HepG2 (cell line): ENCODE results near the gene LIME1. TPM values are rescaled to one million over a fixed set of nuclear protein-coding genes. Genes with fewer than 3 reads are reported as not detected.
A peak's percentile ranks its signal among the peaks of the same experiment; 100 is the strongest.

Source experiments
- ATAC-seq: fragments of 200-7000 bp; cut with Tn5 transposase; 3 replicates; pipeline ENCODE4 v1.9.1; 2020; ENCODE audit warnings: mild to moderate bottlenecking, moderate library complexity
- BruUV-seq: library from RNA; stranded (reverse); fragments of 400-500 nt; replicated peaks from 2 replicates; lab custom pipeline; 2021; lab: Mats Ljungman, UMichigan
- CTCF ChIA-PET: fragments of 300-600 bp; formaldehyde crosslinking; extraction: SDS; loops from one replicate; lab custom pipeline; 2021; ENCODE audit warnings: low total read pairs, inconsistent platforms, low intra/inter-chr PET ratio; lab: Yijun Ruan, JAX
- POLR2A ChIA-PET: fragments of 350-600 bp; sonication (Branson Sonifier 250); formaldehyde crosslinking; loops from one replicate; lab custom pipeline; 2020; ENCODE audit warnings: antibody characterized with exemption, inconsistent platforms; lab: Yijun Ruan, JAX
- DNase-seq: peaks from one replicate; pipeline ENCODE4 v3.0.0-alpha.2; 2015; ENCODE audit warnings: low spot score
- FAIRE-seq: peaks from 3 replicates; lab custom pipeline; 2011; peaks lifted over from hg19 to GRCh38; lab: Jason Lieb, UNC
- H2AFZ ChIP-seq: one replicate; pipeline ENCODE4 v1.6.1; 2011; ENCODE audit warnings: low read length, inconsistent platforms
- H3K27ac ChIP-seq: fragments of 300-600 bp; 3 replicates; pipeline ENCODE4 v1.8.0; 2011; ENCODE audit warnings: mixed run types, mild to moderate bottlenecking, mixed read lengths, low read length, inconsistent platforms; ENCODE audit not compliant: insufficient read depth; ENCODE audit errors: extremely low read length
- H3K27me3 ChIP-seq, 2 experiments: fragments of 200-600 bp in 1 of 2; 2 replicates in 1 of 2; 3 replicates in 1 of 2; pipeline versions ENCODE4 v1.6.0 to v1.8.0; 2011; ENCODE audit warnings: low read length in 2 of 2, mild to moderate bottlenecking in 2 of 2, moderate library complexity in 2 of 2, inconsistent platforms in 1 of 2; ENCODE audit not compliant: insufficient read depth in 2 of 2, control insufficient read depth in 1 of 2
- H3K36me3 ChIP-seq, 2 experiments: fragments of 200-600 bp in 1 of 2; replicated peaks in 1 of 2; 2 replicates in 1 of 2; 3 replicates in 1 of 2; pipeline versions ENCODE4 v1.5.1 to v1.8.0; 2011; ENCODE audit warnings: low read length in 2 of 2, inconsistent platforms in 1 of 2; ENCODE audit not compliant: insufficient read depth in 2 of 2, control insufficient read depth in 1 of 2
- H3K4me1 ChIP-seq: 2 replicates; pipeline ENCODE4 v1.5.1; 2012; ENCODE audit warnings: low read length, inconsistent platforms; ENCODE audit not compliant: insufficient read depth
- H3K4me2 ChIP-seq: 2 replicates; pipeline ENCODE4 v1.6.0; 2011; ENCODE audit warnings: low read depth, low read length, inconsistent platforms
- H3K4me3 ChIP-seq, 3 experiments: fragments of 200-600 bp in 1 of 3; sonication (generic), shearing (Covaris generic) in 1 of 3; replicated peaks in 1 of 3; 2 replicates each; pipeline ENCODE4 v1.5.1; 2011 to 2016; ENCODE audit warnings: low read length in 3 of 3, inconsistent platforms in 2 of 3, low read depth in 2 of 3, mild to moderate bottlenecking in 2 of 3, control low read depth in 1 of 3, mixed read lengths in 1 of 3; ENCODE audit not compliant: insufficient read depth in 1 of 3
- H3K79me2 ChIP-seq: one replicate; pipeline ENCODE4 v1.6.1; 2011; ENCODE audit warnings: low read length, inconsistent platforms; ENCODE audit not compliant: insufficient read depth
- H3K9ac ChIP-seq: 2 replicates; pipeline ENCODE4 v1.6.0; 2011; ENCODE audit warnings: mild to moderate bottlenecking, low read depth, low read length, inconsistent platforms; ENCODE audit not compliant: insufficient read depth
- H3K9me3 ChIP-seq: 2 replicates; pipeline ENCODE4 v1.5.1; 2012; ENCODE audit warnings: mild to moderate bottlenecking, low read length
- H4K20me1 ChIP-seq: 2 replicates; pipeline ENCODE4 v1.6.0; 2011; ENCODE audit warnings: inconsistent platforms, mild to moderate bottlenecking, low read length, moderate library complexity; ENCODE audit not compliant: insufficient read depth
- CENPX ChIP-seq: sonication (generic); formaldehyde crosslinking; IDR thresholded peaks from 2 replicates; pipeline ENCODE4 v1.9.0; 2021; ENCODE audit warnings: mild to moderate bottlenecking, missing genetic modification reagents, moderate library complexity
- GFI1 ChIP-seq: sonication (generic); formaldehyde crosslinking; IDR thresholded peaks from 2 replicates; pipeline ENCODE4 v1.5.0; 2020; ENCODE audit warnings: missing genetic modification reagents, mild to moderate bottlenecking, borderline replicate concordance
- IKZF1 ChIP-seq: fragments of 450-650 bp; IDR thresholded peaks from 2 replicates; pipeline ENCODE4 v1.7.1; 2016
- JUND ChIP-seq: sonication (generic); formaldehyde crosslinking; IDR thresholded peaks from 2 replicates; pipeline ENCODE4 v1.8.0; 2022; ENCODE audit warnings: mild to moderate bottlenecking, missing genetic modification reagents
- KLF11 ChIP-seq: IDR thresholded peaks from 2 replicates; pipeline ENCODE4 v1.6.1; 2016; ENCODE audit warnings: missing compliant biosample characterization
- MAF1 ChIP-seq: sonication (generic); formaldehyde crosslinking; IDR thresholded peaks from 2 replicates; pipeline ENCODE4 v1.5.0; 2020; ENCODE audit warnings: missing genetic modification reagents, borderline replicate concordance
- MAFK ChIP-seq, 2 experiments: IDR thresholded peaks in 1 of 2; conservative IDR thresholded peaks in 1 of 2; 2 replicates each; pipeline ENCODE4 v1.6.1; 2011; ENCODE audit warnings: improper control_type of control experiment in 2 of 2, low read length in 2 of 2
- MED1 ChIP-seq: sonication (generic); formaldehyde crosslinking; IDR thresholded peaks from 2 replicates; pipeline ENCODE4 v1.4.0; 2020; ENCODE audit warnings: missing genetic modification reagents
- MXI1 ChIP-seq: IDR thresholded peaks from 3 replicates; pipeline ENCODE4 v1.6.1; 2012; ENCODE audit warnings: low read depth, low read length, inconsistent platforms, borderline replicate concordance
- NFE2 ChIP-seq: sonication (generic); formaldehyde crosslinking; IDR thresholded peaks from 2 replicates; pipeline ENCODE4 v1.4.0; 2020; ENCODE audit warnings: missing genetic modification reagents
- PHB2 ChIP-seq: fragments of 450-650 bp; IDR thresholded peaks from 2 replicates; pipeline ENCODE4 v1.6.1; 2018; ENCODE audit not compliant: partially characterized antibody
- PHF8 ChIP-seq: sonication (generic); formaldehyde crosslinking; IDR thresholded peaks from 2 replicates; pipeline ENCODE4 v1.5.0; 2020; ENCODE audit warnings: missing genetic modification reagents
- POLR2A ChIP-seq, 2 experiments: IDR thresholded peaks; 2 replicates each; pipeline ENCODE4 v1.6.1; 2011; ENCODE audit warnings: low read depth in 2 of 2, low read length in 2 of 2, mild to moderate bottlenecking in 1 of 2, moderate library complexity in 1 of 2; ENCODE audit not compliant: insufficient read depth in 1 of 2
- SMC3 ChIP-seq: IDR thresholded peaks from 2 replicates; pipeline ENCODE4 v1.6.1; 2011; ENCODE audit warnings: low read length, improper control_type of control experiment
- SP140L ChIP-seq: sonication (generic); formaldehyde crosslinking; IDR thresholded peaks from 2 replicates; pipeline ENCODE4 v1.4.0; 2020; ENCODE audit warnings: missing genetic modification reagents, borderline replicate concordance
- SP2 ChIP-seq: sonication (generic); formaldehyde crosslinking; IDR thresholded peaks from 2 replicates; pipeline ENCODE4 v1.5.1; 2020; ENCODE audit warnings: mild to moderate bottlenecking, missing genetic modification reagents
- SP4 ChIP-seq: sonication (generic); formaldehyde crosslinking; IDR thresholded peaks from 2 replicates; pipeline ENCODE4 v1.8.1; 2023; ENCODE audit warnings: mild to moderate bottlenecking, missing genetic modification reagents
- STAT5B ChIP-seq: sonication (generic); formaldehyde crosslinking; IDR thresholded peaks from 2 replicates; pipeline ENCODE4 v1.4.0; 2020; ENCODE audit warnings: missing genetic modification reagents
- ZFP90 ChIP-seq: sonication (generic); formaldehyde crosslinking; IDR thresholded peaks from 2 replicates; pipeline ENCODE4 v1.8.0; 2022; ENCODE audit warnings: missing genetic modification reagents, mild to moderate bottlenecking, inconsistent platforms, borderline replicate concordance
- ZNF101 ChIP-seq: sonication (generic); formaldehyde crosslinking; IDR thresholded peaks from 2 replicates; pipeline ENCODE4 v1.4.0; 2020; ENCODE audit warnings: mild to moderate bottlenecking, low read depth, missing genetic modification reagents, borderline replicate concordance
- ZNF225 ChIP-seq: sonication (generic); formaldehyde crosslinking; IDR thresholded peaks from 2 replicates; pipeline ENCODE4 v1.4.0; 2020; ENCODE audit warnings: mild to moderate bottlenecking, missing genetic modification reagents
- WGBS: methylation state at CpG from one replicate; pipeline ENCODE4 v1.1.6; 2017; ENCODE audit warnings: low lambda C conversion rate; 5-methylcytosine and 5-hydroxymethylcytosine counted together
- in situ Hi-C: cut with HindIII; loops from 2 replicates; pipeline ENCODE4 v1.10.0; 2017; ENCODE audit warnings: low pct_unique_long_range_greater_than_20kb; ENCODE audit not compliant: extremely low pct_ligation_motif_present
- intact Hi-C: fragments of 100-400 bp; cut with micrococcal nuclease; formaldehyde crosslinking; loops from one replicate; pipeline ENCODE4 v1.10.0; 2022; ENCODE audit not compliant: unreplicated experiment
- polyA plus RNA-seq, 8 experiments: library from polyadenylated mRNA; depleted of rRNA in 3 of 8; stranded (reverse) in 7 of 8; unstranded in 1 of 8; fragments of >200 nt; fragmentation: Illumina TruSeq in 4 of 8; extraction: Trizol in 4 of 8; gene quantifications; 2 replicates each; pipeline versions ENCODE4 v1.2.1 to v1.2.3, GENCODE V29; 2011 to 2016; ENCODE audit warnings: low read depth in 4 of 8, missing spikeins in 1 of 8, mixed read lengths in 1 of 8; ENCODE audit not compliant: insufficient read depth in 1 of 8
- total RNA-seq, 5 experiments: library from RNA; depleted of rRNA; stranded (reverse); fragments of >200 nt; fragmentation: Illumina TruSeq; extraction: Trizol; gene quantifications; 2 replicates each; pipeline ENCODE4 v1.2.3, GENCODE V29; 2016; ENCODE audit warnings: low read depth in 1 of 5
- TF ChIP-seq, protein P1 (sequence below): sonication (generic); formaldehyde crosslinking; IDR thresholded peaks from 2 replicates; pipeline ENCODE4 v1.5.1; 2020; ENCODE audit warnings: missing genetic modification reagents, mild to moderate bottlenecking, borderline replicate concordance
- TF ChIP-seq, protein P2 (sequence below): fragments of 450-650 bp; IDR thresholded peaks from 2 replicates; pipeline ENCODE4 v1.6.1; 2016
- TF ChIP-seq, protein P3 (sequence below): sonication (generic); formaldehyde crosslinking; IDR thresholded peaks from 2 replicates; pipeline ENCODE4 v1.4.0; 2020; ENCODE audit warnings: missing genetic modification reagents

Gene LIME1
- total and polyA plus RNA-seq, 2 of the 13 experiments (the other 11 are each of a cell fraction or from before 2014, with no cell fraction given): 13.0 to 61.5 TPM

DNA sequence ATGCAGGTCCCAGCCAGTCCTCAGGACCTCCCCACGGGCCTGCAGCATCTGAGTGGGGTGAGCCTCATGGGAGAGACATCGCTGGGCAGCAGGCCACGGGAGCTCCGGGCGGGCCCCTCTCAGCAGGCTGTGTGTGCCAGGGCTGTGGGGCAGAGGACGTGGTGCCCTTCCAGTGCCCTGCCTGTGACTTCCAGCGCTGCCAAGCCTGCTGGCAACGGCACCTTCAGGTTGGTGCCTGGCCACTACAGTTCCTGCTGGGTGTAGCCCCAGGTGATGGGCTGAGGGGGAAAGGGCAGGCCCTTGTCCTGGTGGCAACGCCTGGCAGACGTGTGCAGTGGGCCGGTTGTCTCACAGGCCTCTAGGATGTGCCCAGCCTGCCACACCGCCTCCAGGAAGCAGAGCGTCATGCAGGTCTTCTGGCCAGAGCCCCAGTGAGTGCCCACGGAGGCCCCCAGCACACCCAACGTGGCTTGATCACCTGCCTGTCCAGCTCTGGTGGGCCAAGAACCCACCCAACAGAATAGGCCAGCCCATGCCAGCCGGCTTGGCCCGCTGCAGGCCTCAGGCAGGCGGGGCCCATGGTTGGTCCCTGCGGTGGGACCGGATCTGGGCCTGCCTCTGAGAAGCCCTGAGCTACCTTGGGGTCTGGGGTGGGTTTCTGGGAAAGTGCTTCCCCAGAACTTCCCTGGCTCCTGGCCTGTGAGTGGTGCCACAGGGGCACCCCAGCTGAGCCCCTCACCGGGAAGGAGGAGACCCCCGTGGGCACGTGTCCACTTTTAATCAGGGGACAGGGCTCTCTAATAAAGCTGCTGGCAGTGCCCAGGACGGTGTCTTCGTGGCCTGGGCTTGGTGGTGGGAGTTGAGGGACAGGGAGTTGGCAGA, 40.8 kb upstream of the LIME1 start:
- no peak overlapping the region for H3K27ac ChIP-seq
- no peak overlapping the region for H3K9ac ChIP-seq
- H3K4me2 ChIP-seq: no peak overlapping the region
- intact Hi-C loops: no loop called here
- WGBS: 93% methylated on average over 13 of the region's 25 CpGs
- H3K36me3 ChIP-seq: peaks cover 4% of the 10 kb centered on the region in 2 experiments; a peak in 4 of 5 replicates
- H3K4me3 ChIP-seq: no peak overlapping the region
- POLR2A ChIA-PET: interaction anchor here (0.7 to 1.7 kb wide), 2 partner anchors 12 to 13 kb away, joined by 3 to 9 read pairs; partner anchors contain the start of genes ARFRP1 and ZGPAT
- CTCF ChIA-PET: no interaction called here
- H3K79me2 ChIP-seq: no peaks in the 10 kb centered on the region
- no peaks in the 10 kb centered on the region for H3K9me3 ChIP-seq
- ATAC-seq (peak; percentile 0), DNase-seq (no peak), FAIRE-seq (no peak)
- H3K27me3 ChIP-seq: no peaks in the 10 kb centered on the region
- in situ Hi-C loops: no loop called here
- peaks cover 21% of the 10 kb centered on the region for H3K4me1 ChIP-seq
- H2AFZ ChIP-seq: no peak overlapping the region
- H4K20me1 ChIP-seq: peaks cover 4% of the 10 kb centered on the region; the same call in 1 of the 2 replicates
- BruUV-seq: no TSS peak
- TF ChIP-seq ZFP90 (CRISPR knock-in tag): no peak
- TF ChIP-seq SP140L (CRISPR knock-in tag): no peak
- TF ChIP-seq MXI1: no peak
- no peak for TF ChIP-seq KLF11
- TF ChIP-seq SP2: no peak
- no peak for TF ChIP-seq PHF8 (CRISPR knock-in tag)
- no peak for TF ChIP-seq STAT5B
- TF ChIP-seq SP4: no peak
- no peak for TF ChIP-seq IKZF1
- TF ChIP-seq, protein P1, sequence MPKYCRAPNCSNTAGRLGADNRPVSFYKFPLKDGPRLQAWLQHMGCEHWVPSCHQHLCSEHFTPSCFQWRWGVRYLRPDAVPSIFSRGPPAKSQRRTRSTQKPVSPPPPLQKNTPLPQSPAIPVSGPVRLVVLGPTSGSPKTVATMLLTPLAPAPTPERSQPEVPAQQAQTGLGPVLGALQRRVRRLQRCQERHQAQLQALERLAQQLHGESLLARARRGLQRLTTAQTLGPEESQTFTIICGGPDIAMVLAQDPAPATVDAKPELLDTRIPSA (CRISPR knock-in tag): no peak
- TF ChIP-seq CENPX (CRISPR knock-in tag): no peak
- TF ChIP-seq GFI1: no peak
- TF ChIP-seq NFE2: no peak
- no peak for TF ChIP-seq SMC3
- TF ChIP-seq, protein P2, sequence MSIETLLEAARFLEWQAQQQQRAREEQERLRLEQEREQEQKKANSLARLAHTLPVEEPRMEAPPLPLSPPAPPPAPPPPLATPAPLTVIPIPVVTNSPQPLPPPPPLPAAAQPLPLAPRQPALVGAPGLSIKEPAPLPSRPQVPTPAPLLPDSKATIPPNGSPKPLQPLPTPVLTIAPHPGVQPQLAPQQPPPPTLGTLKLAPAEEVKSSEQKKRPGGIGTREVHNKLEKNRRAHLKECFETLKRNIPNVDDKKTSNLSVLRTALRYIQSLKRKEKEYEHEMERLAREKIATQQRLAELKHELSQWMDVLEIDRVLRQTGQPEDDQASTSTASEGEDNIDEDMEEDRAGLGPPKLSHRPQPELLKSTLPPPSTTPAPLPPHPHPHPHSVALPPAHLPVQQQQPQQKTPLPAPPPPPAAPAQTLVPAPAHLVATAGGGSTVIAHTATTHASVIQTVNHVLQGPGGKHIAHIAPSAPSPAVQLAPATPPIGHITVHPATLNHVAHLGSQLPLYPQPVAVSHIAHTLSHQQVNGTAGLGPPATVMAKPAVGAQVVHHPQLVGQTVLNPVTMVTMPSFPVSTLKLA: no peak
- 0 out of 2 replicates have a peak, but pooled peaks have one; percentile 39 for TF ChIP-seq MAF1 (CRISPR knock-in tag)
- TF ChIP-seq ZNF101 (CRISPR knock-in tag): no peak
- no peak for TF ChIP-seq MAFK (conservative IDR thresholded peaks at IDR 0.05 in 1 of 2, IDR thresholded peaks at IDR 0.05 in 1 of 2; ENCODE audit: low read length in 2 of 2)
- TF ChIP-seq PHB2: no peak
- TF ChIP-seq POLR2A (IDR thresholded peaks at IDR 0.05; ENCODE audit: insufficient read depth in 1 of 2, low read depth in 2 of 2, low read length in 2 of 2): peak; percentile 33 to 51; a peak in 2 of 4 replicates
- TF ChIP-seq, protein P3, sequence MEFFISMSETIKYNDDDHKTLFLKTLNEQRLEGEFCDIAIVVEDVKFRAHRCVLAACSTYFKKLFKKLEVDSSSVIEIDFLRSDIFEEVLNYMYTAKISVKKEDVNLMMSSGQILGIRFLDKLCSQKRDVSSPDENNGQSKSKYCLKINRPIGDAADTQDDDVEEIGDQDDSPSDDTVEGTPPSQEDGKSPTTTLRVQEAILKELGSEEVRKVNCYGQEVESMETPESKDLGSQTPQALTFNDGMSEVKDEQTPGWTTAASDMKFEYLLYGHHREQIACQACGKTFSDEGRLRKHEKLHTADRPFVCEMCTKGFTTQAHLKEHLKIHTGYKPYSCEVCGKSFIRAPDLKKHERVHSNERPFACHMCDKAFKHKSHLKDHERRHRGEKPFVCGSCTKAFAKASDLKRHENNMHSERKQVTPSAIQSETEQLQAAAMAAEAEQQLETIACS (CRISPR knock-in tag): no peak
- no peak for TF ChIP-seq MED1 (CRISPR knock-in tag)
- no peak for TF ChIP-seq JUND (CRISPR knock-in tag)
- 0 out of 2 replicates have a peak, but pooled peaks have one; percentile 46 for TF ChIP-seq ZNF225 (CRISPR knock-in tag)
